ENCODE data around the gene NQO1. TPM values are rescaled to one million over a fixed set of nuclear protein-coding genes. Genes with fewer than 3 reads are reported as not detected.

The NQO1 gene
- total RNA-seq, 1 donor from 2014 or later, result 74.5 TPM

- Mint-ChIP-seq H3K9me3 (ENCODE audit: unreplicated experiment) (no peaks in the 10 kb centered on the region), H3K4me1 (ENCODE audit: low read depth, unreplicated experiment) (peaks cover 6% of the 10 kb centered on the region), H3K27ac (ENCODE audit: unreplicated experiment) (no peak overlapping the region), H3K4me3 (ENCODE audit: unreplicated experiment) (no peak overlapping the region), H3K36me3 (ENCODE audit: low read depth, unreplicated experiment) (peaks cover 33% of the 10 kb centered on the region), H3K27me3 (ENCODE audit: low read depth, unreplicated experiment) (no peaks in the 10 kb centered on the region)
- Histone ChIP-seq H4K20me1 (ENCODE audit: insufficient read depth, low read length) (peaks cover 50% of the 10 kb centered on the region), H3K27ac (ENCODE audit: low read depth, low read length) (no peak overlapping the region), H3K36me3 (ENCODE audit: insufficient read depth, low read length) (peaks cover 72% of the 10 kb centered on the region), H3K4me2 (ENCODE audit: low read length) (no peak overlapping the region), H3K9ac (ENCODE audit: low read length) (no peak overlapping the region), H2AFZ (ENCODE audit: low read depth, low read length) (no peak overlapping the region), H3K27me3 (ENCODE audit: insufficient read depth, low read length) (no peaks in the 10 kb centered on the region), H3K79me2 (ENCODE audit: insufficient read depth, low read length) (peaks cover 35% of the 10 kb centered on the region), H3K4me3 (ENCODE audit: insufficient read depth, low read depth, low read length) (no peak overlapping the region), H3K4me1 (ENCODE audit: insufficient read depth, low read length) (peaks cover 5% of the 10 kb centered on the region), H3K9me3 (ENCODE audit: insufficient read depth, low read depth, low read length) (no peaks in the 10 kb centered on the region)
- no peak for FAIRE-seq
- TF ChIP-seq CTCF (IDR thresholded peaks at IDR 0.05; ENCODE audit: insufficient read depth, low read depth, low read length) (no peak), EZH2 (IDR thresholded peaks at IDR 0.05; ENCODE audit: insufficient read depth, low read length) (no peak)
- DNase-seq (ENCODE audit: low read depth), result no peak
Observed at GRCh38 chr16:69745232-69745612, 18.9 kb upstream of the NQO1 start.

GRCh38 chr16:69744363-69745231 lies 18.2 kb upstream of the NQO1 start:
- no peaks in the 10 kb centered on the region for H3K27me3 ChIP-seq (ENCODE audit: insufficient read depth, low read length)
- no peak overlapping the region for H3K4me2 ChIP-seq (ENCODE audit: low read length)
- no peak overlapping the region for H3K9ac ChIP-seq (ENCODE audit: low read length)
- no peak for DNase-seq (ENCODE audit: low read depth)
- Mint-ChIP-seq H3K36me3 (ENCODE audit: low read depth, unreplicated experiment) (peaks cover 35% of the 10 kb centered on the region), H3K27me3 (ENCODE audit: low read depth, unreplicated experiment) (no peaks in the 10 kb centered on the region), H3K27ac (ENCODE audit: unreplicated experiment) (peak overlapping the region; percentile 41), H3K9me3 (ENCODE audit: unreplicated experiment) (no peaks in the 10 kb centered on the region), H3K4me3 (ENCODE audit: unreplicated experiment) (no peak overlapping the region), H3K4me1 (ENCODE audit: low read depth, unreplicated experiment) (peaks cover 6% of the 10 kb centered on the region)
- peaks cover 50% of the 10 kb centered on the region for H4K20me1 ChIP-seq (ENCODE audit: insufficient read depth, low read length)
- TF ChIP-seq CTCF (IDR thresholded peaks at IDR 0.05; ENCODE audit: insufficient read depth, low read depth, low read length), result no peak
- H2AFZ ChIP-seq (ENCODE audit: low read depth, low read length), result no peak overlapping the region
- H3K27ac ChIP-seq (ENCODE audit: low read depth, low read length), result no peak overlapping the region
- no peak overlapping the region for H3K4me3 ChIP-seq (ENCODE audit: insufficient read depth, low read depth, low read length)
- no peak for FAIRE-seq
- peaks cover 69% of the 10 kb centered on the region for H3K36me3 ChIP-seq (ENCODE audit: insufficient read depth, low read length)
- no peaks in the 10 kb centered on the region for H3K9me3 ChIP-seq (ENCODE audit: insufficient read depth, low read depth, low read length)
- H3K4me1 ChIP-seq (ENCODE audit: insufficient read depth, low read length), result peaks cover 5% of the 10 kb centered on the region
- H3K79me2 ChIP-seq (ENCODE audit: insufficient read depth, low read length), result peaks cover 33% of the 10 kb centered on the region

Measured in astrocyte (in vitro differentiated cells and primary cell).